ENCODE results near the gene LARGE1.

The LARGE1 gene

GRCh38 chr22:33772745-33773144 is 147.5 kb downstream of the LARGE1 start:
- DNase-seq = peak; percentile 6

DNA sequence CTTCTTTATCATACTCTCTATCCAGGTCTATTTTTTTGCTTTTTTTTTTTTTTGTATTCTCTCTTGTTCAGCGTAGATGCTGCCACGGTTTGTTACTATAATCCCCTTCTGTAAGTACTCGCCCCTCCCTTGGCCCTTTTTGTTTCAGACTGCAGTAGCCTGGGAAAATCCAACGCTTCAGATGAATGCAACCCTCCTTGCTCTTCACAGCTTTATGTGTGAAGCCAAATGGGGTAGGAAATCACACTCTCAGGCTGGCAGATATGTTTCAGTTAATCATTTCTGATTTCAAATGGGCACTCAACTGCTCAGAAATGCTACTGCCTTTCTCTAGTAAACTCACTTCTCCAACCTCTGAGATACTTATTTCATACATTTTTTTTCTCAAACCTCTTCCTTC is 149.1 kb downstream of the LARGE1 start:
- no peak for DNase-seq

DNA sequence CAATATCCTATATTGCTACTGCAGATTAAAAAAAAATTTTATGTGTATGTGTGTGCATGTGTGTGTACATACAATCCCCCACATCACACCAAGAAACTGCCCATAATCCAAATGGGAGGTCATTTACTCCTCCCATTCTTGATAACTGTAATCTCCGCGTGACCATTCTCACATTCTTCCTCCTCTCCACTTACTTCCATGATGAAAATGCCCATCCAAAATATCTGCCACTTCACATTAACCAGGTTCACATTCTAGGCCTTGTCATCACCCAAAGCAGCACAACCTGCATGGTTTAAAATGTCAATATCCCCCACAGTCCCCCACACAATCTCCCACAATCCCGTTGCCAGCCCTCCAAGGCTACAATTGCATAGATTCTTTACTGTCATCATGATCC is 149.6 kb downstream of the LARGE1 start:
- no peak for DNase-seq

DNA sequence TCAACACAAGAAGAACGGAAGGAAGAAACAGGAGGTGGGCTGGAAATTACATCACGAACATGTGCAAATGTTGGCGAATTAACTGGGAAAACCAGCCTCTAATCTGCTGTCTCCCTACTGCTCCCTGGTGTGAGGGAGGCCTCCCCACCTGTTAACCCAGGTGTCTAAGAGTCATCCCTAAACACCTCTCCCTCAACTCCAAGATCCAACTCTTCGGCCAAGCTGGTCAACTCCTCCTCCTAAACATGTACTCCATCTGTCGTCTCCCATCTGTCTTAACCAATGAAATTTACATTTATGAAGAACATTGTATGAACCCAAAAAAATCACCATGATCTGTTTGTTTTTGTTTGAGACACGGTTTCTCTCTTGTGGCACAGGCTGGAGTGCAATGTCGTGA is 154.2 kb downstream of the LARGE1 start:
- DNase-seq = no peak

- DNase-seq = no peak
Observed at GRCh38 chr22:33758961-33759360, 161.3 kb downstream of the LARGE1 start.

GRCh38 chr22:33757802-33758483 is 162.3 kb downstream of the LARGE1 start:
- no peak for DNase-seq

- DNase-seq = no peak
Observed at GRCh38 chr22:33757041-33757801, 163.1 kb downstream of the LARGE1 start.

DNA sequence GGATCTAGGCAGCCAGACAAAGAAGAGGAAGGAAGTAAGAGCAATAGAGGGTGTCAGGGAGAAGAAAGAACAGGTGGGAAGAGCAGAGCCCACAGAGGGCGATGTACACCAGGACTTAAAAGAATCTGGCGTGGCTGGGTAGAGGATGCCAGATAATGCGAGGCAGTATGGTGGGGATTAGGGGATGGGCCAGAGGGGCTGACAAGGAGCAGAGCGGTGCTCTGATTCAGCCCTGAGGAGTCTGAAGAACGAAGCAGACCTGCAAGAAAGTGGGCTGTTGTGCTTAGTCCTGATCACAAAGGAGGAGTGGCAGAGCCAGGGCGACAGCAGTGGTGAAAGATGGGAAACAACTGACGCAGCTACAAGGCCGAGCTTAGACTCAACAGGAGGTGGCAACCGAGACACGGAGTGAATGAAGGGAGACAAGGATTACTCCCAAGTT is 163.7 kb downstream of the LARGE1 start:
- no peak for DNase-seq

- no peak for DNase-seq
Observed at GRCh38 chr22:33748714-33749113, 171.6 kb downstream of the LARGE1 start.

- no peak for DNase-seq
Observed at GRCh38 chr22:33747576-33748180, 172.6 kb downstream of the LARGE1 start.

DNA sequence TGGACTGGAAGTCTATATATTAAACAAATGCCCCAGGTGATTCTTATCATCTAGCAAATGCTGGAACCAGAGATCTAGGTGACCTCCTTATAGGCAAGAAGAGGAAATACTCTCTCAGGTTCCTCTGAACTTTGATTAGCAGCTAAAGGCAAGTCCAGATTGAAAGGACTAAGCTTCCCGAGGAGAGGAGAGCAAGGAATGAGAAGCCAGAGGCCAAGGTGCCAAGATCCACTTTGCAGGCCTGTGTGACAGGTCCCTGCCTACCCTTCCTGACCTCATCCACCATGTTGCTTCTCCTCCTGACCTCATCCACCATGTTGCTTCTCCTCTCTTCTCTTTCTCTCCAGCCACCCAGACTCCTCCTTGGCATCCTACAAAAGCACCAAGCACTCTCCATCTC is 173.2 kb downstream of the LARGE1 start:
- no peak for DNase-seq

- DNase-seq = no peak
Observed at GRCh38 chr22:33746501-33746928, 173.8 kb downstream of the LARGE1 start.

DNA sequence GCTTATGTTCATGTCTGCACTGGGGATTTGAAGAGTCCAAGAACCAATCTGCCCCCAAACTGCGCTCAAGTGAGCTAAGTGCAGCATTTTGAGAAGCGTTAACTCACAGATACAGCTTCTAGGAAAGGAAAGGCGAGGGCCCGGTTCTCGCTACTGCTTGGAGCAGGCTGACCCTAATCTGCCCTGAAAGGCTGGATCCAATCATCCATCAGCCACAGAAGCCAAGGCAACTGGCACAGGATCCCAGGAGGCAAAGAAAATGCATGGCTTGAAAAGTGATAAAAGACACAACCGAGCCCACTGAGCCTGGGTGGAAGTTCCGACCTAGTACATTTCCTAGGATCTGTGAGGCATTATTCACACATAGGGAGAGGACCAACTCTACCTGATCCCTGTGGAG is 174.8 kb downstream of the LARGE1 start:
- DNase-seq = no peak

DNA sequence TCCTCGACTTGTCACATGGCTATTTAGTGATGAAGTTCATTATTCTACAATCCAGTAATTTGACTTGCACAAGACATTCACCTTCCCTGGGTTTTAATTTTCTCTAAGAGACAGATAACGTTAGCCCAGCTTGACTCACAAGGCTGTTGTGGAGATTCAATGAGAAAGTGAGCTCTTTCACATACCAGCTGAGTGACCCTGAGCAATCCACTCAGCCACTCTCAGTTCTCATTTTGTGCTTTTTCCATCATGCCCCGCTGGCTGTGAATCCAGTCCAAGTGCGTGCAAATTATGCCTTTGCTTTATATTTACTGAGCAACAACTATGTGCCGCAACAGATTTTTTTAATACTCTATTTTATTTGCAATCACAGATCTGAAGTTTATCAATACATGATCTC is 176.5 kb downstream of the LARGE1 start:
- no peak for DNase-seq

- no peak for DNase-seq
Observed at GRCh38 chr22:33741025-33741424, 179.3 kb downstream of the LARGE1 start.

DNA sequence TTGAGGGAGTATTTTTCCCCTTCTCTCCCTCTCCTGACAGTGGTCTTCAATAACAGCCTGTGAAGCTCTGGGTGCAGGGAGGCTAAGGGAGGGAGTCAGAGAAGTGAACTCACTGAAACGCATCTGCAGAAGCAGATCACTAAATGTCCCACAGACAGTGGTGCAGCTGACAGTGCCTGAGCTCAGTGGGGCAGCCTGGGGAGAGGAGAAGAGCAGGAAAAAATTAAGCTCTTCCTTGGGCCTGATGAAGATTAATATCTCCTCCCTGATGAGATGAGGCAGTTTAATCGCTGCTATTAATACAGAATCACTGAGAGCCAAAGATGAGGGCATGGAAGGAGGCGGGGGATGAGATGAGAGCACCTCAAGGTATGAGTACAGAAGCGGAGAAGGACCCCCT is 180.8 kb downstream of the LARGE1 start:
- DNase-seq = no peak

- DNase-seq = no peak
Observed at GRCh38 chr22:33737662-33738061, 182.6 kb downstream of the LARGE1 start.

DNA sequence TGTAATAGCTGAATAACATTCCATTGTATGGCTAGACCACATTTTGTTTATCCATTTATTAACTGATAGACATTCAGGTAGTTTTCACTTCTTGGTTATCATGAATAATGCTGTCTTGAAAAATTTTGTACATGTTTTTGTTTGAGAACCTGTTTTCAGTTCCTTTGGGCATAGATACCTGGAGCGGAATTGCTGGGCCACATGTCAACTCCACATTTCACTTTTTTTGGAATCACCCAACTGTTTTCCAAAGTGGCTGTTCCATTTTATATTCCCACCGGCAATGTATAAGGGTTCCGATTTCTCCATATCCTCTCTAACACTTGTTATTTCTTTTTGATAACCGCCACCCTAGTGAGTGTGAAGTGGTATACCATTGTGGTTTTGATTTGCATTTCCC is 184.3 kb downstream of the LARGE1 start:
- no peak for DNase-seq

DNA sequence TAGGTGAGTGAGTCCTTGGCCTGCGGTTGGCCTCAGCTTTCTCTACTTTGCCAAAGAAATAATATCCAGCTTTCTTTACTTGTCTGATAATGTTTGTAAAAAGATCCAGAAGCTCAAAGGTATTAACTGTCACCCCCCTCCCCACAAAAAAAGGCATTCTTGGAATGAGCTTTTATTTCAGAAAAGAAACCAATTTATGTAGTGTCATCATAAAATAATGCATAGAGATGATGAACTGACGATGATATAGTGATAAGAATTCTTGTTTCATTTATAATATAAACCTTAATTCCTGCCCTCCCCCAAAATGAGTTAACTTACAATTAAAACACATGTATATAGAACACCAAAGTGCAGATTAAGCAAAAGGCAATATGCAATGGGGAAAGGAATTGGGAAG is 191.4 kb downstream of the LARGE1 start:
- no peak for DNase-seq

- DNase-seq = peak; percentile 65
Observed at GRCh38 chr22:33726294-33726734, 194.0 kb downstream of the LARGE1 start.

DNA sequence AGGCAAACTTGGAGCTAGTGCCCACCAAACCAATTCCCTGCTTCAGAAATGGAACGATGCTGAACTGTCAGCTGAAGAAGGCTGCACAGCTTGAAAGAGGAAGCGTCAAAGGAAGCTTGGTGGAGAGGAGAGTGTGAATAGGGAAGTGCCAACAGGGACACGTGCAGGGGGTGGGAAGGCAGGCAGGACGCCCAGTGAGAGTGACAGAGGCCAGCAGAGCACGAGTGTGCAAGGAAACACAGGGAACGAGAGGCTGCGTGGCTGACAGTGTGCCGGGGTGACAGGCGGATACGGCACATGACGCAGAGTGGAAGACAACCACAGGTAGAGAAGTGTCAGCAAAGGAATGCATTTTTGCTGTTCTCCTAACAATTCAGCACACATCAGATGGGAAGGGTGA is 196.4 kb downstream of the LARGE1 start:
- no peak for DNase-seq

DNA sequence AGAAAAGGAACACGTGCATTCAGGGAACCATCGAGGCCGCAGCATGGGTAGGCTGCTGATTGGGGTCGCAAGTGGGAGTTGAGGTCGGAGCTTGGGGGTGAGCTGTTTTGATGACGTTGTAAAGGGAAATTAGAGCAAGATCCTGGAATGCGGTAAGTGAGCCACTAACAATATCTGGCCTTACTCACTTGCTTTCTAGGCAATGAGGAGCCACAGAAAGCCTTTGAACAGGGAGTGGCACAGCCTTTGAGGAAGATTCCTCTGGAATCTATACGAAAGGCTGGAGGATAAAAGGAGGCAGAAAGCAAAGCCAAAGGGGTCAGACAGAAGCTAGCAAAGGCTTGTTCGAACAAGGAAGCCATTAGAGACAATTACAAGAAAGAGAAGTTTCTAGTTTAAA is 197.5 kb downstream of the LARGE1 start:
- DNase-seq = no peak

- DNase-seq = no peak
Observed at GRCh38 chr22:33720166-33720878, 200.0 kb downstream of the LARGE1 start.

All from fibroblast of skin of back (primary cell).